HG03432 (cell line): Measurements from ENCODE around the gene COPS2.

Experiments
- ATAC-seq: cut with Tn5 transposase; IDR thresholded peaks from one replicate; pipeline ENCODE4 v1.9.1; 2021; ENCODE audit warnings: mild to moderate bottlenecking, moderate library complexity; ENCODE audit not compliant: unreplicated experiment

The COPS2 gene

DNA sequence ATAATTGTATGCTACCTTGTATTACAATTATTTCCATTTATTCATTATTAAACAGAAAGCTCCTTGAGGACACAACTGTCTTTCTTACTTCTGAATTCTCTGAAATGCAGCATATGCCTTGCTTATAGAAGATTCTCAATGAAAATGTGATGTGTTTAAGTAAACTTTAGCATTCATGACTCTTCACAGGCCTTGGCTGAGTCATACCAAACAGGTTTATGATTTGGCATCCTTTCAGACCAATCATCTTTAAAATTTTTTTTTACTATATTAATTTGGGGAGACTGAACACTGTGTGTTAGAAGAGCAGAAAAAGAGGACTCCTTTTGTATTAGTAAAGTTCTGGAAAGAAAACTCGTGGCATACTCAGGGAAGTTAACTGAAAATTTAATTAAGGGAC is 8.3 kb upstream of the COPS2 start:
- ATAC-seq, result no peak

DNA sequence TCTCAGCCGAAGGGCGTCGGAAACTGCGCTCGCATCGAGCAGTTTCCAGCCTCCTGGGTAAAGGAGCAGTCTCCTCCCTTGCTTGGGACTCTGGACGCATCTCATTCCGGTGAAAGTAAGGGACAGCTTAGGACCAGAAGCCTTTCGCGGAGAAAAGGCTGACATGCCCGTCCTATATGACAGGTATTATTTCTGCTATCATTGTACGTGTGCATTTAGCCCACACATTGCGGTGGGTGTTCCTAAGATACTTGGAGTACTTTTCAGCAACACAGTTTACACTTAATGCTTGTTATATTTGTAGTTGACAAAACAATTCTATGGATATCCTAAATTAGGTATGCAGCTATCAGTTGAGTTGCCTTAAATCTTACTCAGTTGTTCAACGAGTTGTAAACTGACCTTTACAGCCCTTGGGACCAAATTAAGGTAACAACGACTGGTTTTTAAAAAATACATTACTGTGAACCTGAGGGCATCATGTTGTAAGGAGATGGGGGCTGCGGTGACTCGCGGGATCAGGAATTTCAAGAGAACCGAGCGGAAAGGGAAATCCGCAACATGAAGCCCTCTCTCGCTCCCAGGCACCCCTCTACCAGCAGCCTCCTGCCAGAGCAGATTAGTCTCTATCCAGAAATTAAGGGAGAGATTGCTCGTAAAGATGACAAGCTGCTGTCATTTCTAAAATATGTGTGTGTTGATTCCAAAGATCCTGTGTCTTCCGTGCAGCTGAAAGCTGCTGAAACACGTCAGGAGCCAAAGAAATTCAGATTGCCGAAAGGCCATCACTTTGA is 632 bp upstream of the COPS2 start:
- peak; percentile 37 for ATAC-seq

GRCh38 chr15:49154799-49155109 is 645 bp downstream of the COPS2 start:
- ATAC-seq, result no peak

DNA sequence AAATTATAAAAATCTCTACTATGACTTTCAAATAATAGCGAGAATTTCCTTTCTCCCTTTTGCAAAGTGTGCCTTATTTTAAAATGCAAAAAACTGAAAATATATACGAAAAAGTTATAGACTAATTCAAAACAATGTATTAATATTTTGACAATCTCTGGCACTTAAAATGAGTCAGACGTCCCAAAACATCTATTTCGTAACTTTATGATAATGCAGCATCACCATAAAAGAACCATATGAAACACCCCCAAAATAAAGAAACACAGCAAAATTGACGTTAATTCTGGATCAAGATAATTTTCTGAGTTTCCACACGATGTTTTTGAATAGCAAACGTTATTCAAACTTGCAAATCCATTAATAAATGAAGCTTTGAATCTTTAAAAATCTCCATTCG is 1.0 kb downstream of the COPS2 start:
- ATAC-seq, result no peak

DNA sequence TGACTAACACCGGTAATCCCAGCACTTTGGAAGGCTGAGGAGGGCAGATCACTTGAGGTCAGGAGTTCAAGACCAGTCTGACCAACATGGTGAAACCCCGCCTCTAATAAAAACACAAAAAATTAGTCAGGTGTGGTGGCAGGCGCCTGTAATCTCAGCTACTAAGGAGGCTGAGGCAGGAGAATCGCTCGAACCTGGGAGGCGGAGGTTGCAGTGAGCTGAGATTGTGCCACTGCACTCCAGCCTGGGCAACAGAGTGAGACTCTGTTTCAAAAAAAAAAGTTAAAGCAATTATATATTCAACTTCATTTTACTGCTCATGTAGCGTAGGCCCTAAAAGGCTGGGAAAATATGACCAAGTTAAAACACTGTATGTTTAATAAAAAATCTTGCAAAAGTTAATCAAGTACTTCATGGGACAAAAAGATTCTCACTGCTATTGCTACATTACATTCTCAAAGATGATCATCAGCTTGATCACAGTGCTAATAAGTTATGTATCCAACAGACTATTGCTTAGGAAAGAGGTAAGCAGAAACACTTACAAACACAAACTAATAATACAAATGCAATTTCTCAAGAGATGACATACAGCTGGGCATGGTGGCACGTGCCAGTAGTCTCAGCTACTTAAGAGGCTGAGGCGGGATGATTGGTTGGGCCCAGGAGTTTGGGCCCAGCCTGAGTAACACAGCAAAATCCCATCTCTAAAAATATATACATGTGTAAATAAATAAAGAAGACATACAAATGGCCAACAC is 2.7 kb downstream of the COPS2 start:
- no peak for ATAC-seq

GRCh38 chr15:49151831-49152230 is 3.6 kb downstream of the COPS2 start:
- ATAC-seq, result no peak

DNA sequence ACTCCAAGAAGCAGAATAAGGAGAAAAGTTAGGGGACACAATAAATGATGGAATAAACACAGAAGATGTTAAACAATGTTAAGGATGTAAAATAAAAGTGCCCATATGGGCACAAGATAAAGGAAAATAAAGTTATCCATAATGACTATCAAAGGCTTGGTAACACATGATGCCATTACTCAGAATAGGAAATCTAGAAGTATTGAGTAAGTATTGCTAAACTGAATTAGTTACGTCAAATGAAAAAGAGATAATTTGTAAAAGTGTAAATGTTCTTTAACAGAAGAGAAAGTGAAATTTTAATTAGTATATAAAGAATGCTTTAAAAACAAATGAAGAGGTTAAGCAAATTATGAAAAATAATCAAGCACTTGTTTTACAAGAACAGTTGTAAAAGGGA is 6.7 kb downstream of the COPS2 start:
- no peak for ATAC-seq

- no peak for ATAC-seq
Observed at GRCh38 chr15:49148298-49148697, 7.1 kb downstream of the COPS2 start.

DNA sequence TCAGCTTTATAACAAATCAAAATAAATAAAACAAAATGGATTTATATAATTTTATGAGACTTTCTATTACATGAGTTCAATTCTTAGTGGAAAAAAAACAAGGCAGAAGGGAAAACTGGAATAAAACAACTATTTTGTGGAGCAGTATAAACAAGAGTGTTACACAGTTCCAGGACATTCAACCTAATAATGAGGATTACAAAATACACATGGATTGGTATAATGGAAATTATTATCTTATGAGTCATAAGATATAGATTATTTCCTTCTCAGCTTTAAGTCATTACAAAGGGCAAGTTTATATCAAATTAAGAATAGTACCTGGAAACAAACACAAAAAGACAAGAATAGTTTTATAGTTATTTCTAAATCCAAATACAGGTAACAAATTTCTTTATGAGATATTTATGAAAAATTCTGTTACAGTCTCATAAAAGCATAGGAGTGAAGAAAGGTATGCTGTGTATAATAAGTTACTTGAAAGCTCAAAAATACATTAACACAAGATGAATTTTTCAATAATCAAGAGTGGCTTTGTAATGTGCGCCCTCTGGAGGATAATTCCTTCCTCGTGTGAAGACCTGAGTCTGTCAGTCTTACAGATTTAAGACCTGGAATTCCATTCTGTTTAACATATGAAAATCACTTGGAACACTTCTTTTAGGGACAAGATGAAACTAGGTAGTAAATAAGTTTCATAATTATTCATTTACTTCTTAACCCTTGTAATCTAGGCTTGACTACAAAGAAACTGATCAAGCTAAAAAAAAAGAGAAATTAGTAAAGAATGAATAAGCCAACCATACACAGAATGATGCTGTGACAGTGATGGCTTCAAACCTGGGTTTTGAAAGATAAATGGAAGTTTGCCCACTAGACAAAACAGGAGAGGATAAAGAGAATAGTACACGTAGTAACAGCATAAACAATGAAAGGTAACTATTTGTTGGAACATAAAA is 9.5 kb downstream of the COPS2 start:
- no peak for ATAC-seq

DNA sequence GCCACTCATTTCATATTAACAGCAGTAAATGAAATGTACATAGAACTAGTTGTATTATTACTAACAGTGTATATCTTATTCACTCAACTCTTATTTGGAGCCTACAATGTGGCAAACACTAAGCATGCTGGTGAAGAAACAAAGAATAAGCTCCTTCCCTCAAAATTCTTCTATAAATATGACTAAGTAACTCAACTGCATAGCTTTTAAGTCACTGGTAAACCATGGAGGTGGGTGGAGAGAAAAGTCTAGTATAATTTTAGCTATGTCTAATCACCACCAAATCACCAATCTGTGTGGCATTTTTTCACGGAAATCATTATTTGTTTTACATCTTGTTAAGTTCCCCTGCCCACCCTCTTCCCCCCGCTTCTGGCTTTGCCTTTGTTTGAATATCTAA is 17.5 kb downstream of the COPS2 start:
- ATAC-seq, result no peak

GRCh38 chr15:49135911-49136310 is 19.5 kb downstream of the COPS2 start:
- no peak for ATAC-seq

DNA sequence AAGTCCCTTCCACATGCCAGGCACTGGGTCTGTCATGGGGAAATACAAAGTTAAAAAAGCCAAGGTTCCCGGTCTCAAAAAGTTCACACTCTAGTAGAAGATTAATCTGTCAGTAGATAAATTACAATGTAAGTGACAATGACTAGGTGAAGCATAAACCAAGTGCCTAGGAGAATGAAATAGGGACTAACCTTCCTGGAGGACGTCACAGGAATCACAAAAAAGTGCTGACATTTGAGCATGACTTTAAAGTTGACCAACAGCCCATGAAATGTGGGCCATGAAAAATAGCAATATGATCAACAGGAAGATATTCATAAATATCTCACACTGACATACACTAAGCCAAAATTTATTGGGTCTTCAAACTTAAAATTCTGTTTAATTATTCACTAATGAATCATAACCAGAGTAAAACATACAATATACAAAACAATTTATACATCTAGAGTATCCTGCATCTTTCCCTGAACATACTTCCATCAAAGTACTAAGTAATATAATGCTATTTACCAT is 20.0 kb downstream of the COPS2 start:
- ATAC-seq, result no peak

DNA sequence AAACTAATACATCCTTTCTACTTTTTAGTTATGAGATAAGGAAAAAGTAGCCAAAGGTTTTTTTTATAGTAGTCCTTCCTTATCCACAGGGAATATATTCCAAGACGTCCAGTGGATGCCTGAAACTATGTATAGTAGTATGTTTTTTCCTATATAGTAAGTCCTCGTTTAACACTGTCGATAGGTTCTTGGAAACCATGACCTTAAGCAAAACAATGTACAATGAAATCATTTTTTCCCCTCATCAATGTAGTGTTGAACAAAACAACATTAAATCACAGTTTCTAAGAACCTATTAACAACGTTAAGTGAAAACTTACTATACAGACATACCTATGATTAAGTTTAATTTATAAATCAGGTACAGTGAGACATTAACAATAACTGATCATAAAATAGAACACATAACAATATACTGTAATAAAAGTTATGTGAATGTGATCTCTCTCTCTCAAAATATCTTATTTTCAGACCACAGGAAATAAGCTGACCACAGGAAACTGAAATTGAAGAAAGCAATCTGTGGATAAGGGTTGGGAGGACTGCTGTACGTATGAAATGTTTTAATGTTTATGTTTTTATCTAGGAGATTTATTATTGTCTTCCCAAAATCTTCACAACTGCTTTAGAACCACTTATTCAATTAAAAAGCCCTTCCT is 20.6 kb downstream of the COPS2 start:
- no peak for ATAC-seq

- ATAC-seq, result no peak
Observed at GRCh38 chr15:49131403-49131802, 24.0 kb downstream of the COPS2 start.

DNA sequence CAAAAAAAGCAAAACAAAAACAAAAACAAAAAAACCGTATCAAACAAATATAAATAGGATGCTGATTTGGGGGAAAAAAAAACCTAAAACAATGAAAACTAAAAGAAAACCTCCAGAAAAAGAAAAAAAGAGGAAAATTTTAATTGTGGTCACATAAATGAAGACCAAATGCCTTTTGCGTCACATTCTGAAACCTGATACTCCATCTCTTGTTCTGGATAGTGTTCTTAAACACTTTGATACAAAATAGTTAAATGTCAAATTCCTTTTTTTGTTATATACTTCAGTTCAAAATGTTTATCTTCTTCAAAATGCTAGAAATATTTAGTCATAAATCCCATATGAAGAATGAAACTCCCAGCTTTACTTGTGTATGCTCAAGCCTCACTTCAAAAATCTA is 31.0 kb downstream of the COPS2 start:
- ATAC-seq, result no peak

DNA sequence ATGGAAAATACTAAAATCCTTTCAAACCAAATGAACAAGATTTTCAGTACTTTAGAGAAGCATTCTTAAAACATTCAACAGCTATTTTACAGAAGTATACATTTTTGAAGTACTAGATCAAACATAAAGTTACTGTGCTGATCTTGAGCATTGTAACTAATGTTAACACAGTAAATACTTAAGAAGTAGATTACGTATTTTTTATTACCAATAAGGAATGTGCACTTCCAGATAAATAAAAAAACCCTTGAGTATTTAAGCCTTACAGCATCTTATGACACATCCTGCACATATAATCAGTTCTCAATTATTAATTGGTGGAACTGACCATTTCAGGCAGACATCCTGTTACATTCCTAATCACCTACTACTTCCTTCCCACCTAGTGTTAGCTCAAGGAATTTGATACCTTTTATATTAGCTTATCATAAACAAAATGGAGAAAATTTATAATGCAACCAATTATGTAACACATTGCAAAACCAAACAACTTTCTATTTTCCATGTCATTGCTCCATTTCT is 32.8 kb downstream of the COPS2 start:
- ATAC-seq, result no peak

GRCh38 chr15:49121901-49122300 is 33.5 kb downstream of the COPS2 start:
- no peak for ATAC-seq

- no peak for ATAC-seq
Observed at GRCh38 chr15:49120832-49121231, 34.6 kb downstream of the COPS2 start.

DNA sequence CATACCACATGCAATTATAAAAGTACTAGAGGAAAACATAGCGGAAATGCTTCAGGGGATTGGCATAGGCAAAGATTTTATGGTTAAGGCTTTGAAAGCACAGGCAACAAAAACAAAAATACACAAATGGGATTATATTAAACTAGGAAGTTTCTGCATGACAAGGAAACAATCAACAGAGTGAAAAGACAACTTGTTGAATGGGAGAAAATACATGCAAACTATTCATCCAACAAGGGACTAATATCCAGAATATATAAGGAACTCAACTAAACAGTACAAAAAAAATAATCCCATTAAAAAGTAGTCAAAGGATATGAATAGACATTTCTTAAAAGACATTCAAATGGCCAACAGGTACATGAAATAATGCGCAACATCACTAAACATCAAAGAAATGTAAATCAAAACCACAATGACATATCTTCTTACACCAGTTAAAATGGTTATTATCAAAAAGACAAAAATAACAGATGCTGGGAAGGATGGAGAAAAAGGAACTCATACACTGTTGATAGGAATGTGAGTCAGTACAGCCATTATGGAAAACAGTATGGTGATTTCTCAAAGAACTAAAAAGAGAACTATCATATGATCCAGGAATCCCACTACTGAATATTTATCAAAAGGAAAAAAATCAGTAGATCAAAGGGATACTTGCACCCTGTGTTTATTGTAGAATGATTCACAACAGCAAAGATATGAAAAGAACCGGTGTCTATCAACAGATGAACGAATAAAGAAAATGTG is 39.1 kb downstream of the COPS2 start:
- no peak for ATAC-seq

- no peak for ATAC-seq
Observed at GRCh38 chr15:49115062-49115461, 40.3 kb downstream of the COPS2 start.
